Renal cortex interstitium (tissue), 11 donors: ENCODE data around the gene ST3GAL5. TPM values are rescaled to one million over a fixed set of nuclear protein-coding genes. Genes with fewer than 3 reads are reported as not detected.

ENCODE experiments used
- DNase-seq, 11 donors: peaks; one replicate each; pipeline ENCODE4 v3.0.0-alpha.2; 2013; ENCODE audit warnings: low read depth in 9 of 11, low spot score in 4 of 11; ENCODE audit errors: extremely low read depth in 1 of 11
- polyA plus RNA-seq, 3 donors: library from polyadenylated mRNA; unstranded; fragments of 120-200 nt; gene quantifications; one replicate each; pipeline ENCODE4 v1.2.1, GENCODE V29; 2013; ENCODE audit not compliant: insufficient read length in 3 of 3

ST3GAL5 gene
- polyA plus RNA-seq, 3 donors = 9.1 to 12.3 (median 10.1) TPM

DNA sequence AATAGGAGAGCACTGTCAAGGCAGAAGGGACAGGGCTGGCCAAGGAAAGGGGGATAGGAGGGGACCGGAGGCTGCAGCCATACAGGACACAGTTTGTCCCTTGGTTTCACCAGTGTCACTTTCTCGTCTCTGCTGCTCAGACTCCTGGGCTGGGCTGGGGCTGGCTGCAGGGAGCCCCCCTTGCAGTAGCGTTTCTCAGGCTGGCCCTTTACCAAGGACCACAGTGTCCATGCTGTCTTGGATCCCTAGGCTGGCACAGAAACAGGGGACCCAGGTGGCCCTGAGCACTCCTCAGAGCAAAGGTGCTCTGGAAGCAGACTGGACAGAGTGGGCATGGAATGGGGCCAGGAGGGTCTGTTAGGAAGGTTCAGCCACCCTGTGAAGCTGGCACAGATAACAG is 100.2 kb downstream of the ST3GAL5 start:
- no peak for DNase-seq

DNA sequence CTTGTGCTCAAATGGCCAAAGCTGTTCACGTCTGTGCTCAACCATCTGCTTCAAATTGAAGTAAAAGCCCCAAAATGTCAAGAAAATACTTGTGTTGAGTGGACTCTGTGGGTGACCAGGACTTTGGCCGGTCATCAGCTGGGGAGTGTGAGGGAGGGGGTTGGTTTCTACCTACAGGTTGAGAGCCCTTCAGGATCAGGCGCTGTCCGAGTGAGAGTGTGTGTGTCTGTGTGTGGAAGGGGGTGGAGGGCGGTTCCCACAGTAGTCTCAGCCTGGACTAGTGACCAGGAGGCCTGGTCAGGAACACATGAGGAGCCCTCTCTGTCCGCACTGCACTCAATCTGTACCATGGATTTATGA is 100.8 kb downstream of the ST3GAL5 start:
- DNase-seq = no peak

DNA sequence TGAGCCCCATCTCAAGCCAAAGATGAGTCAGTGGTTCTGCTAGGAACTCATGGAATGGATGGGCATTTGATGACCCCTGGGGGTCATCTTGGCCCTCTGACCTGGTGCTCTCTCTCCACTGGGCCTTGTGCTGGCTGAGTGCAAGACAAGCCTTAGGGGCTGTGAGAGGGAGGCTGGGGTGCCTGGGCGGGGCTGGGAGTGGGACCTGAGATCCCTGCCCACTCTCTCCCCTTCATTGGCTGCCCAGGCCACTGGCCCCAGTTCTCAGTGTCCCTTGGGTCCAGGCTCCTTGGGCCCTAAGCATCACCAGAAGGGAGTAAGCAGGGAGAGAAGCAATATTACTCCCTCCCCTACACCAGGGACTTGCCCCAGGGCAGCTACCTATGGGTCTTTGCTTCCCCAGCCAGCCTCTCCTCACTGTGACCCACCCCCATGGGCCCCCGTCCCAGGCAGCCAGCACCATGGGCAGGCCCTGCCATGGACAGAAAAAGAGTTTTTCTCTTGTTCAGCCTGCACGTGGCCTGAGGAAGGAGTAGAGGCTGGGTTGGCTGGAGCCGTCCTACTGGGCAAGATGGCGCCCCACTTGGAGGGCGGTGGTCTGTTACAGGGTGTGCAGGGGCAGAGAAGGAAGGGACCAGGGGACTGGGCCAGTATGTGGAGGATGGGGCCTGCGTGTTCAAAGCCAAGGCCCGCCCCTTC is 101.4 kb downstream of the ST3GAL5 start:
- no peak for DNase-seq

Other genes starting within 250 kb of the ST3GAL5 start
- gene SFTPB, start 220.8 kb downstream of the ST3GAL5 start, polyA plus RNA-seq = under 1 TPM; 0.07 to 0.11 (median 0.08) TPM
- gene GNLY, start 194.6 kb downstream of the ST3GAL5 start, polyA plus RNA-seq = under 1 TPM; 0.13 to 0.42 (median 0.27) TPM
- gene ATOH8, start 135.0 kb downstream of the ST3GAL5 start, polyA plus RNA-seq = 10 to 100 TPM; 10.3 to 16.0 (median 14.8) TPM
- gene POLR1A, start 216.9 kb upstream of the ST3GAL5 start, polyA plus RNA-seq = 10 to 100 TPM; 20.1 to 21.6 (median 21.0) TPM
- gene PTCD3, start 217.2 kb upstream of the ST3GAL5 start, polyA plus RNA-seq = 100 to 1,000 TPM; 117 to 155 (median 139) TPM